ENCODE results near the gene FOXP1. TPM values are rescaled to one million over a fixed set of nuclear protein-coding genes. Genes with fewer than 3 reads are reported as not detected.

The FOXP1 gene
- total RNA-seq, 1 experiment from 2014 or later: 75.3 TPM

- Histone ChIP-seq H3K4ac (ENCODE audit: low read depth, low read length) (no peak overlapping the region), H2BK5ac (ENCODE audit: insufficient read length, low read length) (no peak overlapping the region), H2BK12ac (ENCODE audit: insufficient read length, low read depth, low read length) (no peak overlapping the region), H2BK15ac (ENCODE audit: low read depth, low read length) (no peak overlapping the region), H4K91ac (ENCODE audit: insufficient read length, low read depth, low read length) (no peak overlapping the region), H2BK20ac (ENCODE audit: low read depth, low read length, poor library complexity, severe bottlenecking) (no peak overlapping the region), H2AFZ (ENCODE audit: low read length) (no peak overlapping the region), H3K18ac (ENCODE audit: insufficient read length, low read depth, low read length) (no peak overlapping the region), H3K9ac (ENCODE audit: extremely low read depth, insufficient read length, low read length) (no peak overlapping the region), H3K56ac (ENCODE audit: insufficient read length, low read depth, low read length) (no peak overlapping the region), H3K23ac (ENCODE audit: insufficient read length, low read depth, low read length) (no peak overlapping the region), H3K27me3 (ENCODE audit: insufficient read depth, low read length) (no peaks in the 10 kb centered on the region), H3K79me1 (ENCODE audit: insufficient read depth, low read depth, low read length, poor library complexity, severe bottlenecking) (no peaks in the 10 kb centered on the region), H4K5ac (ENCODE audit: insufficient read length, low read depth, low read length) (no peak overlapping the region), H3K9me3 (ENCODE audit: control insufficient read depth, low read depth, low read length) (no peaks in the 10 kb centered on the region), H3T11ph (ENCODE audit: low read length) (no peak overlapping the region), H3K79me2 (ENCODE audit: insufficient read depth, low read length) (no peaks in the 10 kb centered on the region), H3K23me2 (ENCODE audit: insufficient read length, low read depth, low read length, poor library complexity, severe bottlenecking) (no peaks in the 10 kb centered on the region), H3K4me1 (ENCODE audit: insufficient read depth, low read length) (0 out of 2 replicates have a peak, but pooled peaks cover 2% of the 10 kb centered on the region), H2BK120ac (ENCODE audit: low read depth, low read length, poor library complexity, severe bottlenecking) (no peak overlapping the region), H3K27ac (ENCODE audit: insufficient read length, low read depth, low read length) (no peak overlapping the region), H4K8ac (replicated peaks; ENCODE audit: insufficient read length, low read depth, low read length) (no peak overlapping the region), H2AK5ac (ENCODE audit: insufficient read length, low read length) (no peak overlapping the region), H3K4me2 (ENCODE audit: insufficient read depth, insufficient read length, low read length) (no peak overlapping the region), H3K14ac (ENCODE audit: insufficient read depth, low read length) (no peak overlapping the region), H4K20me1 (ENCODE audit: control insufficient read depth, insufficient read depth, insufficient read length) (peaks cover 2% of the 10 kb centered on the region)
- no peak overlapping the region for H3K4me3 Mint-ChIP-seq
- H3K9me3 Mint-ChIP-seq: no peaks in the 10 kb centered on the region; a peak in 1 of 5 replicates
- TF ChIP-seq CTCF (conservative IDR thresholded peaks at IDR 0.05): no peak
- peaks cover 17% of the 10 kb centered on the region in 2 experiments; a peak in 3 of 4 replicates for H3K4me1 Mint-ChIP-seq
- H3K27ac Mint-ChIP-seq: no peak overlapping the region
- no peaks in the 10 kb centered on the region for H3K36me3 Mint-ChIP-seq (ENCODE audit: insufficient read depth in 1 of 3, low read depth in 3 of 3)
- no peak for DNase-seq
- no peaks in the 10 kb centered on the region for H3K27me3 Mint-ChIP-seq (ENCODE audit: low read depth)
- no CpG with 5 or more reads among the region's 4 CpGs for WGBS (ENCODE audit: extremely low coverage, insufficient read length, low lambda C conversion rate)
Observed at GRCh38 chr3:71421475-71421819, 162.1 kb downstream of the FOXP1 start.

Measured in H9 (cell line).